Kidney (tissue), 14 donors: Measurements from ENCODE around the gene KCNQ5. TPM values are rescaled to one million over a fixed set of nuclear protein-coding genes. Genes with fewer than 3 reads are reported as not detected.

Experiments
- DNase-seq, 5 donors: peaks; one replicate each; pipeline ENCODE4 v3.0.0-alpha.2; 2013 to 2020
- FAIRE-seq: peaks from 2 replicates; lab custom pipeline; 2012; peaks lifted over from hg19 to GRCh38; lab: Jason Lieb, UNC
- H3K27ac ChIP-seq, 2 donors: one replicate each; pipeline ENCODE4 v1.7.0; 2013; ENCODE audit warnings: low read depth in 2 of 2, low read length in 2 of 2, inconsistent platforms in 1 of 2
- H3K27me3 ChIP-seq: one replicate; pipeline ENCODE4 v1.7.1; 2013; ENCODE audit warnings: low read length, inconsistent platforms; ENCODE audit not compliant: control insufficient read depth, insufficient read depth
- H3K36me3 ChIP-seq, 3 donors: one replicate each; pipeline versions ENCODE4 v1.7.0 to v1.7.1; 2013; ENCODE audit warnings: low read length in 3 of 3, control low read depth in 1 of 3, inconsistent platforms in 1 of 3; ENCODE audit not compliant: insufficient read depth in 3 of 3, control insufficient read depth in 2 of 3
- H3K4me1 ChIP-seq, 3 donors: one replicate each; pipeline versions ENCODE4 v1.7.0 to v1.7.1; 2013; ENCODE audit warnings: low read length in 3 of 3, inconsistent platforms in 1 of 3, low read depth in 1 of 3; ENCODE audit not compliant: control insufficient read depth in 2 of 3, insufficient read depth in 2 of 3
- H3K4me3 ChIP-seq, 3 donors: one replicate each; pipeline versions ENCODE4 v1.7.0 to v1.8.1; 2013; ENCODE audit warnings: low read length in 3 of 3, control low read depth in 1 of 3, inconsistent platforms in 1 of 3
- H3K9ac ChIP-seq, 3 donors: one replicate each; pipeline versions ENCODE4 v1.7.0 to v1.7.1; 2013; ENCODE audit warnings: low read length in 3 of 3, control low read depth in 1 of 3, inconsistent platforms in 1 of 3
- H3K9me3 ChIP-seq, 3 donors: one replicate each; pipeline versions ENCODE4 v1.7.0 to v1.7.1; 2013; ENCODE audit warnings: low read length in 3 of 3, control low read depth in 1 of 3, inconsistent platforms in 1 of 3; ENCODE audit not compliant: control insufficient read depth in 2 of 3, insufficient read depth in 1 of 3
- intact Hi-C: fragments of 100-400 bp; cut with DNase I; formaldehyde crosslinking; loops from one replicate; pipeline ENCODE4 v1.11.1; 2022
- polyA plus RNA-seq: library from polyadenylated mRNA; stranded (reverse); fragments of 350-450 nt; fragmentation: Illumina TruSeq; extraction: RNeasy Lipid Tissue Mini Kit (QIAGEN cat#74804); gene quantifications from one replicate; pipeline ENCODE4 v1.2.3, GENCODE V29; 2014; ENCODE audit warnings: low read depth, low replicate concordance; ENCODE audit not compliant: insufficient read depth
- total RNA-seq: library from RNA; stranded (reverse); fragmentation: NEBNext Ultra II Directional; extraction: Animal tissue kit (Norgen Biotek cat#: 25700); gene quantifications from one replicate; pipeline ENCODE4 v1.2.1, GENCODE V29; 2021
- TF ChIP-seq, protein P1 (sequence below): IDR thresholded peaks from 3 replicates; pipeline ENCODE4 v1.5.1; 2012; ENCODE audit warnings: mild to moderate bottlenecking, moderate library complexity, borderline replicate concordance; ENCODE audit not compliant: insufficient read depth; ENCODE audit errors: extremely low read depth
- donor health status: control.
- donor health status: control.
- donor health status: control.
- donor health status: control.
- donor health status: control.
- donor health status: DM: yes; HTN: yes; CAD: no.
- donor health status: Normal renal cell carcinoma (clear cell type).

KCNQ5 gene
- total and polyA plus RNA-seq, 2 donors from 2014 or later: 0.50 TPM; not detected in 1

DNA sequence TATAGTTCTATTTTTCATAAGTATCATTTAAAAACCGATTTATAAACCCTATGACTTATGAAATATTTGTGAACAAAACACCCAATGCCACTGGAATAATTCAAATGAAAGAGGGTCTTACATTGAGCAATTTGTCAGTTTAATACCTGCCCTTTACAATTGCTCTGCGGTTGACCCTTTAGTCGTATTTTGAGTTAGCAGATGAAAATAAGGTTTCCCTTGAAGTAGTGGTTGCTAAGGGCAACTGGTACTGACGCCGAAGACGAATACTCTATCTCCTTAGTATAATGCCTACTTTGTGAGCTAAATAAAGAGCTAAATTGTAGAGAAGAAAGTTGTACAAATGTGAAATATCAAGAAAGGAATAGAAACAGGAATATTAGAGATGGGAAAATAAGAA is 69.4 kb downstream of the KCNQ5 start:
- no peak overlapping the region for H3K9ac ChIP-seq
- no peaks in the 10 kb centered on the region for H3K9me3 ChIP-seq
- no peaks in the 10 kb centered on the region for H3K4me1 ChIP-seq
- H3K4me3 ChIP-seq: no peak overlapping the region
- FAIRE-seq (no peak), DNase-seq (no peak)
- H3K27me3 ChIP-seq: no peaks in the 10 kb centered on the region
- no peaks in the 10 kb centered on the region for H3K36me3 ChIP-seq
- intact Hi-C loops: no loop called here
- no peak overlapping the region for H3K27ac ChIP-seq
- TF ChIP-seq, protein P1, sequence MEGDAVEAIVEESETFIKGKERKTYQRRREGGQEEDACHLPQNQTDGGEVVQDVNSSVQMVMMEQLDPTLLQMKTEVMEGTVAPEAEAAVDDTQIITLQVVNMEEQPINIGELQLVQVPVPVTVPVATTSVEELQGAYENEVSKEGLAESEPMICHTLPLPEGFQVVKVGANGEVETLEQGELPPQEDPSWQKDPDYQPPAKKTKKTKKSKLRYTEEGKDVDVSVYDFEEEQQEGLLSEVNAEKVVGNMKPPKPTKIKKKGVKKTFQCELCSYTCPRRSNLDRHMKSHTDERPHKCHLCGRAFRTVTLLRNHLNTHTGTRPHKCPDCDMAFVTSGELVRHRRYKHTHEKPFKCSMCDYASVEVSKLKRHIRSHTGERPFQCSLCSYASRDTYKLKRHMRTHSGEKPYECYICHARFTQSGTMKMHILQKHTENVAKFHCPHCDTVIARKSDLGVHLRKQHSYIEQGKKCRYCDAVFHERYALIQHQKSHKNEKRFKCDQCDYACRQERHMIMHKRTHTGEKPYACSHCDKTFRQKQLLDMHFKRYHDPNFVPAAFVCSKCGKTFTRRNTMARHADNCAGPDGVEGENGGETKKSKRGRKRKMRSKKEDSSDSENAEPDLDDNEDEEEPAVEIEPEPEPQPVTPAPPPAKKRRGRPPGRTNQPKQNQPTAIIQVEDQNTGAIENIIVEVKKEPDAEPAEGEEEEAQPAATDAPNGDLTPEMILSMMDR: no peak

DNA sequence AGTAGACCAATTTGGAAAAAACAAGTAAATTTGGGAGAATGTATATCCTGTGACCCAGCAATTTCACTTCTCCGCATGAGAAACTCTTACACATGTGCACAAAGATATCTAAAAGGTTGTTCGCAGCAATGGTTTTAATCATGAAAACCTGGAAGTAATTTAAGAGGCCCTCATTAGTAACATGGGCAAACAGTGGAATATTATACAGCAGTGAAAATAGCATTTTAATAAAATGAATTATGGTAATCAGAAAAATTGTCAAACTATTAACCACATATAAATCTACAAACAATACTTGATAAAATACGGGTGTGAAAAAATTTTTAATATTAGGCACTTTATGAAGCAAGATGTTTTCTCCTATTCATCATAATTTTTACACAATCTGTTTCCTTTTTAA is 74.2 kb downstream of the KCNQ5 start:
- no peaks in the 10 kb centered on the region for H3K36me3 ChIP-seq
- H3K4me1 ChIP-seq: no peaks in the 10 kb centered on the region
- H3K9me3 ChIP-seq: no peaks in the 10 kb centered on the region
- DNase-seq (no peak), FAIRE-seq (no peak)
- H3K27me3 ChIP-seq: no peaks in the 10 kb centered on the region
- TF ChIP-seq, protein P1: no peak
- intact Hi-C loops: no loop called here
- H3K27ac ChIP-seq: no peak overlapping the region
- H3K4me3 ChIP-seq: no peak overlapping the region
- no peak overlapping the region for H3K9ac ChIP-seq

DNA sequence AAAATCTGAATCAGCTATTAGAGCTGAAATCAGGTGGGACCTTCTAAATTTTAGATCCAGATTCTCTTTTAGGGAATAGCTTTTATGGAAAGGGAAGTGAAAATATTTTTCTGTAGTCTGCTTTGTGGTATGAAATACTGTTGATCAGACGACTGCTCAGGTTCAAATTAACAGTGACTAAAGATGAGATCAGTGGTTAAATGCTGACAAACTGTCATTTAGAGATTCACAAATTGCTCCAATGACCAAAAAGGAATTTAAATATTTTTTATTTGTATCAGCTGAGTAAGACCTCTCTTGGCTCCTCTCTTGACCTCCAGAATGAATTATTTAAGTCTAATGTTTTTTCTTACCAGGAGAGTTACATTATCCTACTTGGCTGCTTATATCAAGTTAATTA is 77.3 kb downstream of the KCNQ5 start:
- no peak overlapping the region for H3K9ac ChIP-seq
- no peaks in the 10 kb centered on the region for H3K27me3 ChIP-seq
- TF ChIP-seq, protein P1: no peak
- no peak overlapping the region for H3K4me3 ChIP-seq
- H3K4me1 ChIP-seq: no peaks in the 10 kb centered on the region
- intact Hi-C loops: no loop called here
- H3K36me3 ChIP-seq: no peaks in the 10 kb centered on the region
- H3K27ac ChIP-seq: no peak overlapping the region
- no peaks in the 10 kb centered on the region for H3K9me3 ChIP-seq
- FAIRE-seq (no peak), DNase-seq (no peak)

DNA sequence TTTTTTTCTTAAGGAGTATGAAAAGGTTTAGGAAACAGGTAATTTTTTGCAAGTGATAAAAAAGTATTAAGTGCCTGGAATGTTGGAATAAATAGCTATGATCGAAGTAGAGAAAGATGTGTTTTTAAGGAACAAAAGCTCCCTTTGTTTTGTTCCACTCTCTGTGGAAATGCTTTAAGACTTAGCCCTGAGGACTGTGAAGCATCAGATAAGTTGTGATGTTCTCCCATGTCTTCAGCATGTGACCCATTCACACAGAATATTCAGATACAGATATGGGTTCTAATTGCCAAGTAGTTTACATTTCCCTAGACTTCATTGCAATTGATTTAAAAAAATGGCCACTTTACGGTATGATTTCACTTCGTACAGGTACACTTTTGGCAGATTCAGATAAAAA is 80.6 kb downstream of the KCNQ5 start:
- no peak for FAIRE-seq

More for the DNA sequence above, 80.6 kb downstream of the KCNQ5 start:
- H3K4me3 ChIP-seq: no peak overlapping the region
- TF ChIP-seq, protein P1: no peak
- H3K27ac ChIP-seq: no peak overlapping the region
- DNase-seq: no peak
- no peaks in the 10 kb centered on the region for H3K9me3 ChIP-seq
- H3K9ac ChIP-seq: no peak overlapping the region
- no peaks in the 10 kb centered on the region for H3K4me1 ChIP-seq
- no peaks in the 10 kb centered on the region for H3K27me3 ChIP-seq
- intact Hi-C loops: no loop called here
- no peaks in the 10 kb centered on the region for H3K36me3 ChIP-seq
